Urinary bladder (tissue), 4 donors: ENCODE measurements around the gene TRMT2A. TPM values are rescaled to one million over a fixed set of nuclear protein-coding genes. Genes with fewer than 3 reads are reported as not detected.
"Not testable (repeated sequence)": the region's sequence is repeated elsewhere in the genome, so short reads cannot be mapped to it uniquely, and the experiment has no call there.

Source experiments
- DNase-seq: peaks from one replicate; pipeline ENCODE4 v3.0.0-alpha.2; 2015; ENCODE audit errors: extremely low spot score
- H3K27ac ChIP-seq: one replicate; pipeline ENCODE4 v1.5.1; 2013; ENCODE audit warnings: low read depth, mild to moderate bottlenecking, moderate library complexity
- H3K36me3 ChIP-seq: one replicate; pipeline ENCODE4 v1.6.1; 2013; ENCODE audit warnings: mild to moderate bottlenecking, moderate library complexity; ENCODE audit not compliant: insufficient read depth
- H3K4me1 ChIP-seq: one replicate; pipeline ENCODE4 v1.6.1; 2013; ENCODE audit warnings: mild to moderate bottlenecking, moderate library complexity; ENCODE audit not compliant: insufficient read depth
- H3K4me3 ChIP-seq: one replicate; pipeline ENCODE4 v1.5.1; 2013; ENCODE audit warnings: low read depth, low read length
- WGBS: extraction: QIAGEN DNeasy Blood & Tissue Kit; methylation state at CpG from one replicate; pipeline ENCODE4 v1.1.7; 2013; 5-methylcytosine and 5-hydroxymethylcytosine counted together
- polyA plus RNA-seq: library from polyadenylated mRNA; stranded (reverse); fragments of 200-250 nt; gene quantifications from one replicate; pipeline ENCODE4 v1.2.3, GENCODE V29; 2013
- total RNA-seq: library from RNA; depleted of rRNA; stranded (reverse); fragments of >200 nt; gene quantifications from one replicate; pipeline ENCODE4 v1.2.3, GENCODE V29; 2014
- donor health status: healthy with polysubstance abuse.
- donor health status: healthy.

Gene TRMT2A
- total and polyA plus RNA-seq, 2 donors, result 23.3 to 37.9 TPM

DNA sequence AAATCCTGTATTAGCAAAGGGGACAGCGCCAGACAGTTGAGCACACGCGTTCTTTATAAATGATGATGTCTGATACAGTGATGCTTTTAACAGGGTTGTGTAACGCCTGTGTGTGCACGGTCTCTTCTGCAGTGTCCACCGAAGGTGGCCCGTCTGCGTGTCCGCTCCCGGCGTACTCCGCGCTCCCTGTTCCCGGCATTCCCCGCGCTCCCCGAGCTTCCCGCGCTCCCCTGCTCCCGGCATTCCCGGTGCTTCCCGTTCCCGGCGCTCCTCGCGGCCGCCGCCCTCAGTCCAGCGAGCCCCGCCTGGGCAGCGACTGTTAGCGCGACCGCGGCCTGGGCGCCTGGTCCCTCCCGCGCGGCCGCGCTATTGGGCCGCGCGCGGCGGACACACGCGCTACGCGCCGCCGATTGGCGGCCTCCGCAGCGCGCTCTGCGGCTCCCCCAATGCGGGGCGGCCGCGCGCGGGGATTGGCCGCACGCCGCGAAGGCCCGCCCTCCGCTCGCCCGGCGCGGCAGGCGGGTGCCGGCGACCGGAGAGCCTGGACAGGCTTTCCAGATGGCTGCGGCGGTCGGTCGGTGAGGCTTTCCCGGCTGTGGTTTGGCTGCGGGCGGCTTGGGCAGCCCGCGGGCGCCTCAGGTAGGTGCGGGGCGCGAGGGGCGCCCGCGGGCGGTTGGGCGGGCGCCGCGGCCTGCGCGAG, 37.1 kb downstream of the TRMT2A start, which contains the start of gene DGCR8:
Gene DGCR8 (plus strand): TSS at position 497 of the 700 bp plus-strand sequence. CDS start 5,723 bp downstream, outside the sequence.
- peak; percentile 82 for DNase-seq
- peak within 1 kb of the TSS; percentile 82 for H3K27ac ChIP-seq
- peaks cover 2% of the 10 kb centered on the region for H3K4me1 ChIP-seq
- no peaks in the 10 kb centered on the region for H3K36me3 ChIP-seq
- H3K4me3 ChIP-seq, result peak within 1 kb of the TSS; percentile 83
- under 1% methylated on average over 100 of the region's 100 CpGs for WGBS

- peaks cover 2% of the 10 kb centered on the region for H3K4me1 ChIP-seq
- DNase-seq, result no peak
- H3K36me3 ChIP-seq, result no peaks in the 10 kb centered on the region
- no peak overlapping the region for H3K27ac ChIP-seq
- no peak overlapping the region for H3K4me3 ChIP-seq
- 68% methylated on average over 6 of the region's 6 CpGs for whole genome bisulfite sequencing
Measured at GRCh38 chr22:20076627-20077172, 40.3 kb downstream of the TRMT2A start.

- WGBS, result 83% methylated on average over 8 of the region's 8 CpGs
- DNase-seq, result no peak
- H3K36me3 ChIP-seq, result no peaks in the 10 kb centered on the region
Measured at GRCh38 chr22:20071524-20071972, 45.5 kb downstream of the TRMT2A start.

DNA sequence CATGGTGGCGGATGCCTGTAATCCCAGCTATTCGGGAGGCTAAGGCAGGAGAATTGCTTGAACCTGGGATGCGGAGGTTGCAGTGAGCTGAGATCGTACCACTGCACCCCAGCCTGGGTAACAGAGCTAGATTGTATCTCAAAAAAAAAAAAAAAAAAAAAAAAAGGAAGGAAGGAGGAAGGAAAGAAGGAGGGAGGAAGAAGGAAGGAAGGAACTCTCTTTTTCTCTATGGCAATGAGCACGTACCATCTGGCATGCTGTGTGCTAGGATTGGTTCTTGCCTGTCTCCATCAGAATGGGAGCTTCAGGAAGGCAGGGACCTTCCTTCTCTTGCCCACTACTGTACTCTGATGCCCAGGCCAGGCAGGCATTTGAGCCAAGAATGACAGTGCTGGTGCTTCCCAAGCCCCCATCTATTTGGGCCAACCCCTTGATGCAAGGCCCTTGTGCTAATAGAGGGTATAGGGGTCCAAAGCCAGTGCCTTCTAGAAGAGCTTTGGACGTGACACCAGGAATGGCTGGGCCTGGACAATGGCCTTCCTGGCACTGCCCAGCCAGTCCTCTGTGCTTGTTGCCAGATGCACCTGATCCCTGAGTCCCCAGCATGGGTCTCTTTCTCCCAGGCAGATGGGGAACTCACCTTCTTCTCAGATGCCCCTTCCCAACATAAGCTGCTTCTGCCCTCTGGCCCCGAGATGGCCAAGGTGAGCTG, 47.5 kb downstream of the TRMT2A start:
- no peak overlapping the region for H3K27ac ChIP-seq
- no peak for DNase-seq
- no peaks in the 10 kb centered on the region for H3K4me1 ChIP-seq
- no peaks in the 10 kb centered on the region for H3K36me3 ChIP-seq
- WGBS, result 93% methylated on average over 7 of the region's 7 CpGs
- no peak overlapping the region for H3K4me3 ChIP-seq

More at GRCh38 chr22:20071524-20071972, 45.5 kb downstream of the TRMT2A start:
- H3K27ac ChIP-seq, result no peak overlapping the region
- no peaks in the 10 kb centered on the region for H3K4me1 ChIP-seq
- H3K4me3 ChIP-seq, result no peak overlapping the region

GRCh38 chr22:20068640-20069039, 48.4 kb downstream of the TRMT2A start:
- WGBS, result 94% methylated on average over 7 of the region's 7 CpGs
- H3K4me1 ChIP-seq, result no peaks in the 10 kb centered on the region
- H3K4me3 ChIP-seq, result no peak overlapping the region
- no peak for DNase-seq
- no peaks in the 10 kb centered on the region for H3K36me3 ChIP-seq
- H3K27ac ChIP-seq, result no peak overlapping the region

DNA sequence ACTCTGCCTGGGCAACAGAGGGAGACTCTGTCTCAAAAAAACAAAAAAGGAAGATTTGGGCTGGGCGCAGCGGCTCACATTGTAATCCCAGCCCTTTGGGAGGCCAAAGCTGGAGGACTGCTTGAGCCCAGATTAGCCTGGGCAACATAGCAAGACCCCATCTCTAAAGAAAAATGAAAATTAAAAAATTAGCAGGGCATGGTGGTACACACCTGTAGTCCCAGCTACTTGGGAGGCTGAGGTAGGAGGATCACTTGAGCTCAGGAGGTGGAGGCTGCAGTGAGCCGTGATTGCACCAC, 49.7 kb downstream of the TRMT2A start:
- DNase-seq, H3K4me3 ChIP-seq, H3K27ac ChIP-seq, H3K4me1 ChIP-seq, H3K36me3 ChIP-seq: not testable (repeated sequence)
- WGBS, result 96% methylated on average over 3 of the region's 3 CpGs

- no peak for DNase-seq
- H3K4me3 ChIP-seq, result no peak overlapping the region
- H3K36me3 ChIP-seq, result peaks cover 3% of the 10 kb centered on the region
- H3K4me1 ChIP-seq, result no peaks in the 10 kb centered on the region
- H3K27ac ChIP-seq, result no peak overlapping the region
- WGBS, result 93% methylated on average over 11 of the region's 11 CpGs
Measured at GRCh38 chr22:20066617-20067383, 50.2 kb downstream of the TRMT2A start.

DNA sequence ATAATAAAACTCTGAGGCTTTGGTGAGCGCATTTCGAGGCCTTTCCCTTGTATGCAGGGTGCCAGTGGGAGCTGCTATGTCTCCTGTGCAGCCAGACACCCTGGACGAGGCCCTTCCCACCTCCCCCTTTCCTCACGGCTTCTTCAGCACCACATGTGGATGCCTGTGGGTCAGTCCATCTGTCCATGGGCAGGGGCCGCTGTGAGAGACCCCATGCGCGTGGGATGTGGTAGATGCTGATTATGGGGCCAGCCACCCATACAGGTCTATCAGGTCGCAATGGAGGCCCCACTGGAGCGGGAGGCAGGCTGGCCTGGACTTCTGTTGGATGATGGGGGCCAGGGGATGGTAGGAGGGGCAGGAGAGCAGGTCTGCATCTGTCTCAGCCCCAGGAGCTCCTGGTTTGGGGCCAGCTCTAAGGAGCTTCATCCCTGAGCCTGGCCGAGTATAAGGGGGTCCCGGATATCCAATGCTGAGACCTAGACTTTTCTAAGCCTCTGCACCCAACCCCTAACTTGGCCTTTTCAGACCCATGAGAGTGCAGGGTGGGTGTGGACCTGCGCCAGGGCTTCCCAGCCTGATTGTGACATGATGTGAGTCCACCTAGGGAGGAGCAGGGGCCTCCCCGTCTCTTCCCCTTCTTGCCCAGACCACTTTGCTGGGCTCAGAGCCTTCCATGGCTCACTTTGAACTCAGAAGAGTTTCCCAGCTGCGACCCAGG, 51.0 kb downstream of the TRMT2A start:
- Histone ChIP-seq H3K4me3 (no peak overlapping the region), H3K27ac (no peak overlapping the region), H3K4me1 (no peaks in the 10 kb centered on the region), H3K36me3 (peaks cover 3% of the 10 kb centered on the region)
- WGBS, result 85% methylated on average over 14 of the region's 14 CpGs
- DNase-seq, result no peak

- H3K36me3 ChIP-seq, result peaks cover 3% of the 10 kb centered on the region
- WGBS, result 94% methylated on average over 18 of the region's 18 CpGs
- DNase-seq, result no peak
Measured at GRCh38 chr22:20064545-20065262, 52.3 kb downstream of the TRMT2A start.

DNA sequence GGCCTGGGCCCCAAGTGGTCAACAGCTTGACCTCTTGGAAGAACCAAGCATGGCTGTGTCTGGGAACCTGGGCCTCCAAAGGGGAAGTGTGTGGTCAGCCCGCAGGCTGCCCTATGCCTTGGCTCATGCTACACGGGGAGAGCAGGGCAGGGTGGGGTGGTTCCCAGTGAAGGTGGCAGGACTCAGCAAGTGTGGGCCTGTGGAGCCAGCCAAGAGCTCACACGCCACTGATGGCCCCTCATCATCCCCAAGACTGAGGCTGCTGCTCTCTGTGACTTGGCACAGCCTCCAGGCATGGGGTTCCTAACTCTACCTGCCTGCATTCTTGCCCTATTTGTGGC, 52.9 kb downstream of the TRMT2A start:
- Histone ChIP-seq H3K36me3 (peaks cover 3% of the 10 kb centered on the region), H3K27ac (no peak overlapping the region), H3K4me1 (no peaks in the 10 kb centered on the region), H3K4me3 (no peak overlapping the region)
- DNase-seq, result no peak
- 85% methylated on average over 3 of the region's 3 CpGs for WGBS

More at GRCh38 chr22:20064545-20065262, 52.3 kb downstream of the TRMT2A start:
- no peak overlapping the region for H3K27ac ChIP-seq
- no peak overlapping the region for H3K4me3 ChIP-seq
- H3K4me1 ChIP-seq, result no peaks in the 10 kb centered on the region

- H3K36me3 ChIP-seq, result peaks cover 3% of the 10 kb centered on the region
- H3K4me3 ChIP-seq, result no peak overlapping the region
- DNase-seq, result no peak
- no peak overlapping the region for H3K27ac ChIP-seq
- WGBS, result 93% methylated on average over 27 of the region's 27 CpGs
- H3K4me1 ChIP-seq, result no peaks in the 10 kb centered on the region
Measured at GRCh38 chr22:20063271-20064139, 53.5 kb downstream of the TRMT2A start.

GRCh38 chr22:20062766-20063083, 54.3 kb downstream of the TRMT2A start:
- Histone ChIP-seq H3K36me3 (peaks cover 3% of the 10 kb centered on the region), H3K4me3 (no peak overlapping the region), H3K27ac (no peak overlapping the region), H3K4me1 (no peaks in the 10 kb centered on the region)
- WGBS, result 85% methylated on average over 11 of the region's 11 CpGs
- no peak for DNase-seq
